ENCODE measurements around the gene RXRB.

DNA sequence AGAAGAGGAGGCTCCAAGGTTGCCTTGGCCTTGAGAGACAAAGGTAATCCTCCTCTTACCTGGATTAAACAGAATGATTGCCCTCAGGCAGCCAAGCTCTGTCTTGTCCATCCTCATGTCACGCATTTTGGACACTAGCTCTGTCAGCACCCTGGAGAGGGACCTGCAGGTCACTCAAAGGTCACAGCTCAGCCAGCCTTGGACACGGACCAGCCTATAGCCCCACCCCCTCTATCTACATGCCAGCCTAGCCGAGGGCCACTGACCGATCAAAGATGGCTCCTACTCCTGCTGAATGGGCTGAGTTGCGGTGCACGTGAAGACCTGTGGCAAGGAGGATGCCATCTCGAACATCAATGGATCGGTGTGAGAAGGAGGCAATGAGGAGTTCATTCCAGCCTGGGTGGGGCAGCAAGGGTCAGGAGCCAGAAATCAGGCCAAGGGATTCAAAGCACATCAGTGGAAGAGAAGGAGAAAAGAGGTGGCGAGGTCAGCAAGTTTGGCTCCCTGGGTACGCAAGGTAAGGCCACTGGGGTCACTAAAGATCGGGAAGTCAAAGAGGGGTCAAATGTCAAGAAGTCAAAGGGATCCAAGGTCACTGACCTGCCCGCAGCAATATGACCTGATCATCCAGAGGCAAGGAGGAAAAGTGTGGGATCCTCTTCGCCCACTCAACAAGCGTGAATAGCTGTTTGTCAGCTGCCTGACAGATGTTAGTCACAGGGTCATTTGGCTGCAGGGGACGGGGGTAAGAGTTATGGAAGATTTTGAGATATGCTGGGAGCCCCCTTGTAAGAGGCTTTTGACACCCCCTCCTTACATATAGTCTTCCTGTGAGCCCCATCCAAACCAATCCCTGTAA is 4.9 kb downstream of the RXRB start:
- TF ChIP-seq POLR2A (IDR thresholded peaks at IDR 0.05) (no peak), CTCF (IDR thresholded peaks at IDR 0.05) (no peak)

Measured in right lobe of liver (tissue), 4 donors.